ENCODE measurements around the gene ANK3.

Gene ANK3

GRCh38 chr10:60413306-60414012, 23.8 kb upstream of the ANK3 start:
- DNase-seq = no peak

GRCh38 chr10:60410970-60411369, 21.3 kb upstream of the ANK3 start:
- no peak for DNase-seq

GRCh38 chr10:60409202-60409601, 19.5 kb upstream of the ANK3 start:
- no peak for DNase-seq

GRCh38 chr10:60406182-60406581, 16.5 kb upstream of the ANK3 start:
- no peak for DNase-seq

GRCh38 chr10:60405172-60405571, 15.5 kb upstream of the ANK3 start:
- DNase-seq = no peak

GRCh38 chr10:60403168-60403873, 13.6 kb upstream of the ANK3 start:
- DNase-seq = no peak

GRCh38 chr10:60400366-60400765, 10.7 kb upstream of the ANK3 start:
- DNase-seq = no peak

- no peak for DNase-seq
Measured at GRCh38 chr10:60399328-60399727, 9.7 kb upstream of the ANK3 start.

- DNase-seq = no peak
Measured at GRCh38 chr10:60397792-60398191, 8.1 kb upstream of the ANK3 start.

GRCh38 chr10:60396766-60397165, 7.1 kb upstream of the ANK3 start:
- DNase-seq = no peak

- no peak for DNase-seq
Measured at GRCh38 chr10:60395711-60396110, 6.0 kb upstream of the ANK3 start.

- no peak for DNase-seq
Measured at GRCh38 chr10:60394446-60394845, 4.8 kb upstream of the ANK3 start.

- DNase-seq = no peak
Measured at GRCh38 chr10:60390224-60390626, 550 bp upstream of the ANK3 start.

GRCh38 chr10:60388709-60389301, 870 bp downstream of the ANK3 start:
- no peak for DNase-seq

GRCh38 chr10:60388116-60388625, 1.5 kb downstream of the ANK3 start:
- DNase-seq = no peak

GRCh38 chr10:60387531-60387930, 2.1 kb downstream of the ANK3 start:
- DNase-seq = no peak

GRCh38 chr10:60385399-60385738, 4.3 kb downstream of the ANK3 start:
- DNase-seq = no peak

GRCh38 chr10:60384708-60385398, 4.8 kb downstream of the ANK3 start:
- DNase-seq = peak; percentile 56

GRCh38 chr10:60384011-60384410, 5.7 kb downstream of the ANK3 start:
- DNase-seq = no peak

- no peak for DNase-seq
Measured at GRCh38 chr10:60382946-60383681, 6.6 kb downstream of the ANK3 start.

- no peak for DNase-seq
Measured at GRCh38 chr10:60380781-60381180, 8.9 kb downstream of the ANK3 start.

- no peak for DNase-seq
Measured at GRCh38 chr10:60377955-60378354, 11.7 kb downstream of the ANK3 start.

GRCh38 chr10:60377042-60377352, 12.7 kb downstream of the ANK3 start:
- no peak for DNase-seq

All from T1000 (cell line).